K562 (cell line): ENCODE data around the gene PID1. TPM values are rescaled to one million over a fixed set of nuclear protein-coding genes. Genes with fewer than 3 reads are reported as not detected.

Experiments
- ATAC-seq: fragments of 200-7000 bp; cut with Tn5 transposase; 3 replicates; pipeline ENCODE4 v1.9.1; 2020; ENCODE audit warnings: moderate library complexity
- BruUV-seq: library from RNA; stranded (reverse); fragments of 400-500 nt; replicated peaks from 2 replicates; lab custom pipeline; 2021; lab: Mats Ljungman, UMichigan
- CTCF ChIA-PET: fragments of 300-600 bp; formaldehyde crosslinking; extraction: SDS; loops from one replicate; lab custom pipeline; 2021; ENCODE audit warnings: low intra/inter-chr PET ratio; lab: Yijun Ruan, JAX
- POLR2A ChIA-PET: fragments of 300-600, 350-650 bp; sonication (Branson Sonifier 250); formaldehyde crosslinking; extraction: SDS; loops from one replicate; lab custom pipeline; 2021; ENCODE audit warnings: antibody characterized with exemption, inconsistent platforms; lab: Yijun Ruan, JAX
- DNase-seq, 4 experiments: peaks; one replicate each; pipeline versions ENCODE4 v3.0.0 to v3.0.0-alpha.2; 2011 to 2018; ENCODE audit warnings: low spot score in 3 of 4, mixed read lengths in 3 of 4; ENCODE audit errors: extremely low read depth in 1 of 4
- FAIRE-seq: peaks from 2 replicates; lab custom pipeline; 2011; peaks lifted over from hg19 to GRCh38; lab: Jason Lieb, UNC
- H2AFZ ChIP-seq: 2 replicates; pipeline ENCODE4 v1.6.0; 2011; ENCODE audit warnings: low read depth, low read length, control low read depth, inconsistent platforms
- H3K27ac ChIP-seq: fragments of 200-600 bp; 3 replicates; pipeline ENCODE4 v1.8.0; 2011; ENCODE audit warnings: low read depth, mild to moderate bottlenecking, control low read depth, inconsistent platforms, low read length, moderate library complexity, mixed read lengths; ENCODE audit errors: extremely low read depth
- H3K27me3 ChIP-seq, 2 experiments: fragments of 300-600 bp in 1 of 2; 2 replicates in 1 of 2; 3 replicates in 1 of 2; pipeline versions ENCODE4 v1.6.0 to v1.8.0; 2011; ENCODE audit warnings: inconsistent platforms in 2 of 2, low read length in 2 of 2, mild to moderate bottlenecking in 1 of 2, mixed read lengths in 1 of 2, moderate library complexity in 1 of 2; ENCODE audit not compliant: control insufficient read depth in 2 of 2, insufficient read depth in 2 of 2
- H3K36me3 ChIP-seq: fragments of 300-600 bp; 3 replicates; pipeline ENCODE4 v1.8.0; 2011; ENCODE audit warnings: mild to moderate bottlenecking, low read length, inconsistent platforms; ENCODE audit not compliant: control insufficient read depth, insufficient read depth
- H3K4me1 ChIP-seq, 2 experiments: fragments of 200-600 bp in 1 of 2; replicated peaks in 1 of 2; 2 replicates in 1 of 2; 3 replicates in 1 of 2; pipeline versions ENCODE4 v1.5.1 to v1.8.0; 2011; ENCODE audit warnings: inconsistent platforms in 2 of 2, low read length in 2 of 2, mild to moderate bottlenecking in 1 of 2, mixed read lengths in 1 of 2, moderate library complexity in 1 of 2; ENCODE audit not compliant: control insufficient read depth in 2 of 2, insufficient read depth in 2 of 2
- H3K4me2 ChIP-seq: 2 replicates; pipeline ENCODE4 v1.6.1; 2011; ENCODE audit warnings: low read length, control low read depth, inconsistent platforms, mixed read lengths; ENCODE audit not compliant: insufficient read depth
- H3K4me3 ChIP-seq: fragments of 200-600 bp; sonication (generic), shearing (Covaris generic); 2 replicates; pipeline ENCODE4 v1.5.1; 2016; ENCODE audit warnings: control low read depth, inconsistent platforms
- H3K79me2 ChIP-seq: fragments of 200-600 bp; 3 replicates; pipeline ENCODE4 v1.8.0; 2011; ENCODE audit warnings: low read length, inconsistent platforms; ENCODE audit not compliant: control insufficient read depth, insufficient read depth
- H3K9ac ChIP-seq, 2 experiments: 2 replicates each; pipeline versions ENCODE4 v1.6.0 to v1.6.1; 2011; ENCODE audit warnings: low read depth in 2 of 2, low read length in 2 of 2, control low read depth in 1 of 2, inconsistent platforms in 1 of 2, mild to moderate bottlenecking in 1 of 2, mixed read lengths in 1 of 2; ENCODE audit not compliant: insufficient read depth in 1 of 2
- H3K9me1 ChIP-seq: one replicate; pipeline ENCODE4 v1.6.0; 2011; ENCODE audit warnings: inconsistent platforms, mild to moderate bottlenecking, low read length, moderate library complexity; ENCODE audit not compliant: control insufficient read depth, insufficient read depth
- H3K9me3 ChIP-seq: replicated peaks from 2 replicates; pipeline ENCODE4 v1.5.1; 2011; ENCODE audit warnings: low read depth, low read length, inconsistent platforms; ENCODE audit not compliant: control insufficient read depth, insufficient read depth
- H4K20me1 ChIP-seq: replicated peaks from 2 replicates; pipeline ENCODE4 v1.6.1; 2011; ENCODE audit warnings: low read length, inconsistent platforms, mixed read lengths; ENCODE audit not compliant: control insufficient read depth, insufficient read depth
- ASH1L ChIP-seq: fragments of 450-650 bp; IDR thresholded peaks from 2 replicates; pipeline ENCODE4 v1.6.1; 2018; ENCODE audit warnings: borderline replicate concordance, mild to moderate bottlenecking, low read depth; ENCODE audit not compliant: partially characterized antibody
- NCOR1 ChIP-seq: fragments of 450-650 bp; IDR thresholded peaks from 2 replicates; pipeline ENCODE4 v1.6.1; 2016; ENCODE audit warnings: mild to moderate bottlenecking, moderate library complexity
- WGBS: fragments of 100-300 bp; shearing (Covaris generic); methylation state at CpG from one replicate; pipeline ENCODE4 v1.1.6; 2016; ENCODE audit warnings: low coverage, mixed read lengths; ENCODE audit not compliant: insufficient coverage; ENCODE audit errors: missing lambda C conversion rate; 5-methylcytosine and 5-hydroxymethylcytosine counted together
- in situ Hi-C: fragments of 300-500 bp; cut with MboI; formaldehyde crosslinking; loops from 4 replicates; pipeline ENCODE4 v1.15.0; 2018; ENCODE audit warnings: inconsistent platforms, mixed read lengths
- intact Hi-C: fragments of 100-400 bp; cut with micrococcal nuclease; formaldehyde crosslinking; loops from 2 replicates; pipeline ENCODE4 v1.14.2; 2022
- polyA plus RNA-seq, 8 experiments: library from polyadenylated mRNA; depleted of rRNA in 4 of 8; stranded (reverse) in 5 of 8; unstranded in 3 of 8; fragments of >200 nt; fragmentation: Nextera tagmentation in 2 of 8; fragmentation: Illumina TruSeq in 1 of 8; extraction: Ambion mirVana in 2 of 8; extraction: Trizol in 1 of 8; gene quantifications; 2 replicates each; pipeline versions ENCODE4 v1.2.1 to v1.2.3, GENCODE V29; 2011 to 2014; ENCODE audit warnings: inconsistent platforms in 1 of 8, missing spikeins in 1 of 8
- total RNA-seq, 7 experiments: library from RNA; depleted of rRNA in 6 of 7; stranded (reverse); fragments of >200 nt in 6 of 7; fragmentation: Illumina TruSeq in 2 of 7; extraction: Trizol in 2 of 7; gene quantifications; 2 replicates each; pipeline versions ENCODE4 v1.2.1 to v1.2.3, GENCODE V29; 2011 to 2021; ENCODE audit warnings: low replicate concordance in 1 of 7
- TF ChIP-seq, protein P1 (sequence below), 2 experiments: IDR thresholded peaks; 2 replicates each; pipeline ENCODE4 v1.6.1; 2012; ENCODE audit warnings: improper control_type of control experiment in 2 of 2, low read depth in 2 of 2, low read length in 2 of 2, borderline replicate concordance in 1 of 2
- TF ChIP-seq, protein P2 (sequence below): fragments of 250-450 bp; sonication (Bioruptor Pico); IDR thresholded peaks from 2 replicates; pipeline ENCODE4 v1.5.0; 2020; ENCODE audit warnings: mild to moderate bottlenecking

The PID1 gene
- total and polyA plus RNA-seq, 9 of the 15 experiments (the other 6 are each of a cell fraction or from before 2014, with no cell fraction given): not detected

DNA sequence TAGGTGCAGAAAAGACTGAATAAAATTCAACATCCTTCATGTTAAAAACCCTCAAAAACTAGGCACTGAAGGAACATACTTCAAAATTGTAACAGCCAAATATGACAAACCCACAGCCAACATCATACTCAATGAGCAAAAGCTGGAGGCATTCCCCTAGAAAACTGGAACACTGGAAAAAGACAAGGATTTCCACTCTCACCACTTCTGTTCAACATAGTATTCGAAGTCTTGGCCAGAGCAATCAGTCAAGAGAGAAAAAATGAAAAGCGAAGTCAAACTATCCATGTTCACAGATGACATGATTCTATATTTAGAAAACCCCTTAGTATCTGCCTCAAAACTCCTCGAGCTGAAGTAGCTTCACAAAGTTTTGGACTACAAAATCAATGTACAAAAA lies 282.3 kb downstream of the PID1 start:
- Histone ChIP-seq H3K27ac (no peak overlapping the region), H3K27me3 (no peaks in the 10 kb centered on the region), H3K4me2 (no peak overlapping the region), H3K9me3 (no peaks in the 10 kb centered on the region), H3K4me3 (no peak overlapping the region), H3K9ac (no peak overlapping the region), H2AFZ (no peak overlapping the region), H3K4me1 (no peaks in the 10 kb centered on the region), H3K36me3 (no peaks in the 10 kb centered on the region), H3K9me1 (no peaks in the 10 kb centered on the region), H3K79me2 (no peaks in the 10 kb centered on the region), H4K20me1 (no peaks in the 10 kb centered on the region)
- no peak for DNase-seq
- POLR2A ChIA-PET: no interaction called here
- ATAC-seq: no peak
- TF ChIP-seq ASH1L (no peak), NCOR1 (no peak)
- TF ChIP-seq, protein P1, sequence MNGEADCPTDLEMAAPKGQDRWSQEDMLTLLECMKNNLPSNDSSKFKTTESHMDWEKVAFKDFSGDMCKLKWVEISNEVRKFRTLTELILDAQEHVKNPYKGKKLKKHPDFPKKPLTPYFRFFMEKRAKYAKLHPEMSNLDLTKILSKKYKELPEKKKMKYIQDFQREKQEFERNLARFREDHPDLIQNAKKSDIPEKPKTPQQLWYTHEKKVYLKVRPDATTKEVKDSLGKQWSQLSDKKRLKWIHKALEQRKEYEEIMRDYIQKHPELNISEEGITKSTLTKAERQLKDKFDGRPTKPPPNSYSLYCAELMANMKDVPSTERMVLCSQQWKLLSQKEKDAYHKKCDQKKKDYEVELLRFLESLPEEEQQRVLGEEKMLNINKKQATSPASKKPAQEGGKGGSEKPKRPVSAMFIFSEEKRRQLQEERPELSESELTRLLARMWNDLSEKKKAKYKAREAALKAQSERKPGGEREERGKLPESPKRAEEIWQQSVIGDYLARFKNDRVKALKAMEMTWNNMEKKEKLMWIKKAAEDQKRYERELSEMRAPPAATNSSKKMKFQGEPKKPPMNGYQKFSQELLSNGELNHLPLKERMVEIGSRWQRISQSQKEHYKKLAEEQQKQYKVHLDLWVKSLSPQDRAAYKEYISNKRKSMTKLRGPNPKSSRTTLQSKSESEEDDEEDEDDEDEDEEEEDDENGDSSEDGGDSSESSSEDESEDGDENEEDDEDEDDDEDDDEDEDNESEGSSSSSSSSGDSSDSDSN (IDR thresholded peaks at IDR 0.05; ENCODE audit: borderline replicate concordance in 1 of 2, low read depth in 2 of 2, low read length in 2 of 2): no peak
- TF ChIP-seq, protein P2, sequence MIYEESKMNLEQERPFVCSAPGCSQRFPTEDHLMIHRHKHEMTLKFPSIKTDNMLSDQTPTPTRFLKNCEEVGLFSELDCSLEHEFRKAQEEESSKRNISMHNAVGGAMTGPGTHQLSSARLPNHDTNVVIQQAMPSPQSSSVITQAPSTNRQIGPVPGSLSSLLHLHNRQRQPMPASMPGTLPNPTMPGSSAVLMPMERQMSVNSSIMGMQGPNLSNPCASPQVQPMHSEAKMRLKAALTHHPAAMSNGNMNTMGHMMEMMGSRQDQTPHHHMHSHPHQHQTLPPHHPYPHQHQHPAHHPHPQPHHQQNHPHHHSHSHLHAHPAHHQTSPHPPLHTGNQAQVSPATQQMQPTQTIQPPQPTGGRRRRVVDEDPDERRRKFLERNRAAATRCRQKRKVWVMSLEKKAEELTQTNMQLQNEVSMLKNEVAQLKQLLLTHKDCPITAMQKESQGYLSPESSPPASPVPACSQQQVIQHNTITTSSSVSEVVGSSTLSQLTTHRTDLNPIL (CRISPR knock-in tag): no peak
- intact Hi-C loops (no loop called here), in situ Hi-C loops (no loop called here)
- BruUV-seq: no TSS peak
- CTCF ChIA-PET: no interaction called here
- no peak for FAIRE-seq
- 0% methylated on average over 2 of the region's 3 CpGs for WGBS
